ENCODE results near the gene TMEM185A. TPM values are rescaled to one million over a fixed set of nuclear protein-coding genes. Genes with fewer than 3 reads are reported as not detected.

TMEM185A gene
- total and polyA plus RNA-seq, 2 donors (not counting 1 experiment from before 2014, with no cell fraction given), result 17.3 to 24.9 TPM

DNA sequence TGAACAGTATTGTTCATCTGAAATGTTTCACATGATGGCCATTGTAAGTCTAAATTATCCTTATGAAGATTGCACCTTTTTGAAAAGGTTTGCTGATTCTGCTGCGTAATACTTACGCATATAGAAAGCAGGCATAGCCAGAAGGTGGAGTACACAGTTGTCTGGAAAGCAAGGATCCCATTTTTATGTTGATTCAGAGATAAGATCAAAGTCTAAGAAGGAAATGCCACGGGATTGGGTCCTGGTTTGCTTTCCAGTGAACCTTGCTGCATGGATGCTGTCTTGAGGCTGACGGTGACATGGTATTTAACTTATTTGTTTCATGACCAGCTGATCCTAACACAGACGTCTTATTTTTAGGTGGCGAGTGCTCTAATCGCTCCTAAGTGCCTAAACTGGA is 59.8 kb downstream of the TMEM185A start:
- no peak for TF ChIP-seq EZH2 (IDR thresholded peaks at IDR 0.05; ENCODE audit: low read length, missing control alignments)
- TF ChIP-seq, protein P1, sequence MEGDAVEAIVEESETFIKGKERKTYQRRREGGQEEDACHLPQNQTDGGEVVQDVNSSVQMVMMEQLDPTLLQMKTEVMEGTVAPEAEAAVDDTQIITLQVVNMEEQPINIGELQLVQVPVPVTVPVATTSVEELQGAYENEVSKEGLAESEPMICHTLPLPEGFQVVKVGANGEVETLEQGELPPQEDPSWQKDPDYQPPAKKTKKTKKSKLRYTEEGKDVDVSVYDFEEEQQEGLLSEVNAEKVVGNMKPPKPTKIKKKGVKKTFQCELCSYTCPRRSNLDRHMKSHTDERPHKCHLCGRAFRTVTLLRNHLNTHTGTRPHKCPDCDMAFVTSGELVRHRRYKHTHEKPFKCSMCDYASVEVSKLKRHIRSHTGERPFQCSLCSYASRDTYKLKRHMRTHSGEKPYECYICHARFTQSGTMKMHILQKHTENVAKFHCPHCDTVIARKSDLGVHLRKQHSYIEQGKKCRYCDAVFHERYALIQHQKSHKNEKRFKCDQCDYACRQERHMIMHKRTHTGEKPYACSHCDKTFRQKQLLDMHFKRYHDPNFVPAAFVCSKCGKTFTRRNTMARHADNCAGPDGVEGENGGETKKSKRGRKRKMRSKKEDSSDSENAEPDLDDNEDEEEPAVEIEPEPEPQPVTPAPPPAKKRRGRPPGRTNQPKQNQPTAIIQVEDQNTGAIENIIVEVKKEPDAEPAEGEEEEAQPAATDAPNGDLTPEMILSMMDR (conservative IDR thresholded peaks at IDR 0.05 in 1 of 2, IDR thresholded peaks at IDR 0.05 in 1 of 2; ENCODE audit: low read depth in 1 of 2, low read length in 2 of 2), result no peak
- H3K27ac ChIP-seq (ENCODE audit: insufficient read depth, low read length), result no peak overlapping the region
- H3K36me3 ChIP-seq (ENCODE audit: control insufficient read depth, insufficient read depth, low read length), result no peaks in the 10 kb centered on the region
- no peaks in the 10 kb centered on the region for H3K27me3 ChIP-seq (ENCODE audit: control insufficient read depth, insufficient read depth, low read length)
- no peak for DNase-seq (ENCODE audit: low read depth in 2 of 2)
- no peak overlapping the region for H2AFZ ChIP-seq (ENCODE audit: low read length)
- H3K79me2 ChIP-seq (ENCODE audit: control insufficient read depth, insufficient read depth, low read length), result no peaks in the 10 kb centered on the region
- H4K20me1 ChIP-seq (ENCODE audit: control insufficient read depth, extremely low read depth, insufficient read depth, low read length), result no peaks in the 10 kb centered on the region
- no peaks in the 10 kb centered on the region for H3K9me3 ChIP-seq (ENCODE audit: control insufficient read depth, insufficient read depth, low read depth, low read length)
- H3K4me3 ChIP-seq (replicated peaks in 1 of 4; ENCODE audit: control extremely low read depth in 1 of 4, insufficient read depth in 1 of 4, low read depth in 3 of 4, low read length in 4 of 4), result no peak overlapping the region
- no peak overlapping the region for H3K4me2 ChIP-seq (ENCODE audit: extremely low read depth, insufficient read depth, low read length)
- H3K9ac ChIP-seq (ENCODE audit: insufficient read depth, low read length), result no peak overlapping the region
- H3K4me1 ChIP-seq (ENCODE audit: control insufficient read depth, extremely low read depth, insufficient read depth, low read length), result no peaks in the 10 kb centered on the region

DNA sequence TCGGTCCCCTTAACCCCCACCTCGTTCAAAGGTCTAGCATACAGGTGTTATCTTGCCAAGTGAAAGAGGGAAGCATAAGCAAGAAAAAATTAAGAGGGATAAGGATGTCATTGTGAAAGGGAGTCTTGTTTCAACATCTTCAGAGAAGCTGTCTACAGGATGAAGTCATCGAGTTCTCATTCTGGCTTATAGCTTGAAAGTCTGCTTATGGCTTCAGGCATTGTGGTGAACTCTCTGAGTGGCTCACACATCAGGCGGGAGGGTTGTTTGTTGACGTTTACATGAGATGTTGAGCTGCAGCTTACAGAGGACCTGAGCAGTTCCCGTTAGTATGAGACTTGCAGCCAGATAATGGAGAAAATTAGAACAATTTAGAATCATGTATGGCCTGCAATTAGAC is 60.9 kb downstream of the TMEM185A start:
- peak; percentile 39 to 42 for DNase-seq (ENCODE audit: low read depth in 2 of 2)

GRCh38 chrX:149569770-149570169 is 61.8 kb downstream of the TMEM185A start:
- Histone ChIP-seq H3K4me2 (ENCODE audit: extremely low read depth, insufficient read depth, low read length) (no peak overlapping the region), H3K4me3 (replicated peaks in 1 of 4; ENCODE audit: control extremely low read depth in 1 of 4, insufficient read depth in 1 of 4, low read depth in 3 of 4, low read length in 4 of 4) (no peak overlapping the region), H3K27ac (ENCODE audit: insufficient read depth, low read length) (no peak overlapping the region), H3K36me3 (ENCODE audit: control insufficient read depth, insufficient read depth, low read length) (no peaks in the 10 kb centered on the region), H2AFZ (ENCODE audit: low read length) (no peak overlapping the region), H3K9ac (ENCODE audit: insufficient read depth, low read length) (no peak overlapping the region), H3K79me2 (ENCODE audit: control insufficient read depth, insufficient read depth, low read length) (no peaks in the 10 kb centered on the region), H4K20me1 (ENCODE audit: control insufficient read depth, extremely low read depth, insufficient read depth, low read length) (no peaks in the 10 kb centered on the region), H3K9me3 (ENCODE audit: control insufficient read depth, insufficient read depth, low read depth, low read length) (no peaks in the 10 kb centered on the region), H3K4me1 (ENCODE audit: control insufficient read depth, extremely low read depth, insufficient read depth, low read length) (no peaks in the 10 kb centered on the region), H3K27me3 (ENCODE audit: control insufficient read depth, insufficient read depth, low read length) (no peaks in the 10 kb centered on the region)
- TF ChIP-seq EZH2 (IDR thresholded peaks at IDR 0.05; ENCODE audit: low read length, missing control alignments), result no peak
- no peak for DNase-seq (ENCODE audit: low read depth in 2 of 2)

More for the DNA sequence above, 60.9 kb downstream of the TMEM185A start:
- no peak overlapping the region for H3K4me2 ChIP-seq (ENCODE audit: extremely low read depth, insufficient read depth, low read length)
- H3K36me3 ChIP-seq (ENCODE audit: control insufficient read depth, insufficient read depth, low read length), result no peaks in the 10 kb centered on the region
- no peak overlapping the region for H3K4me3 ChIP-seq (replicated peaks in 1 of 4; ENCODE audit: control extremely low read depth in 1 of 4, insufficient read depth in 1 of 4, low read depth in 3 of 4, low read length in 4 of 4)
- no peaks in the 10 kb centered on the region for H3K79me2 ChIP-seq (ENCODE audit: control insufficient read depth, insufficient read depth, low read length)
- H3K27me3 ChIP-seq (ENCODE audit: control insufficient read depth, insufficient read depth, low read length), result no peaks in the 10 kb centered on the region
- no peaks in the 10 kb centered on the region for H4K20me1 ChIP-seq (ENCODE audit: control insufficient read depth, extremely low read depth, insufficient read depth, low read length)
- H3K9me3 ChIP-seq (ENCODE audit: control insufficient read depth, insufficient read depth, low read depth, low read length), result no peaks in the 10 kb centered on the region
- TF ChIP-seq, protein P1 (conservative IDR thresholded peaks at IDR 0.05 in 1 of 2, IDR thresholded peaks at IDR 0.05 in 1 of 2; ENCODE audit: low read depth in 1 of 2, low read length in 2 of 2), result no peak
- no peak for TF ChIP-seq EZH2 (IDR thresholded peaks at IDR 0.05; ENCODE audit: low read length, missing control alignments)
- H2AFZ ChIP-seq (ENCODE audit: low read length), result no peak overlapping the region
- no peak overlapping the region for H3K9ac ChIP-seq (ENCODE audit: insufficient read depth, low read length)
- no peaks in the 10 kb centered on the region for H3K4me1 ChIP-seq (ENCODE audit: control insufficient read depth, extremely low read depth, insufficient read depth, low read length)
- H3K27ac ChIP-seq (ENCODE audit: insufficient read depth, low read length), result no peak overlapping the region
